ENCODE results near the gene AATK. TPM values are rescaled to one million over a fixed set of nuclear protein-coding genes. Genes with fewer than 3 reads are reported as not detected.

AATK gene
- total and polyA plus RNA-seq, 2 of the 13 experiments (the other 11 are each of a cell fraction or from before 2014, with no cell fraction given), result 2.9 to 8.4 TPM

DNA sequence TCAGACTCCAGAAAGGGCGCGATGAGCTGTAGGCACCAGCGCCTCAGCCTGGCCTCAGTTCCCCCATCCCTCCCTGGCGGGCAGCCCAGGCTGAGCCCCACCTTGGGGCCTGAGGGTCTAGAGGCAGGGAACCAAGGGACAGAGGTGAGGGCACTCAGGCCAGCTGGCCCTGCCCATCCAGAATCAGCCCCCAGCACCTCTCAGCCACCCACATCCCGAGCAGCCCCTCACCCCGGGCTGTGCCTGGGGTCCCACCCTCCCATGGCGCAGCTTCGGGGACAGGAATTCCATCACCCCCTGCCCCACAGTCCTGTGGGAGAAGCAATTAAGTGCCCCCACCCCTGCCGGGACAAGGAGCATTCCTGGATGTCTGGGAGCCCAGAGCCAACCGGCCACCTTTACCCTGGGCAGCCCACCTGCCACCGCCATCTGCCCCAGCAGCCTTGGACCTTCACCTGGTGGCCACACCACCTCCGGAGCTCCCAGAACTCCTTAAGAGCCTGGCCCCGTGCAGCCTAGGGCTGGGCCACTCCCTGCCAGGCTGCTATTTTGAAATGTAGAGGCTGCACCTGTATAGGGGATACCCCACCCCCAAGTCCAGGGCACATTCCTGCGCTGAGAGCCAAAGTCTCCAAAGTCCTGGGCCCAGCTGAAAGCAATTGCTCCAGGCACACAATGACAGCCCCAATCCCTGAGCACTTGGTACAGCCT lies 34.4 kb downstream of the AATK start (continued):
- TF ChIP-seq SKIL (CRISPR knock-in tag; IDR thresholded peaks at IDR 0.05; ENCODE audit: borderline replicate concordance) (no peak), CC2D1A (CRISPR knock-in tag; IDR thresholded peaks at IDR 0.05) (no peak), HNF4G (IDR thresholded peaks at IDR 0.05; ENCODE audit: borderline replicate concordance, low read depth, low read length) (peak; percentile 82; the same call in 1 of the 2 replicates), HNF4G (CRISPR knock-in tag; IDR thresholded peaks at IDR 0.05; ENCODE audit: borderline replicate concordance, low read depth) (no peak), EZH2 (conservative IDR thresholded peaks at IDR 0.05; ENCODE audit: low read depth, low read length) (no peak), ZNF776 (CRISPR knock-in tag; IDR thresholded peaks at IDR 0.05) (no peak), ZNF253 (CRISPR knock-in tag; IDR thresholded peaks at IDR 0.05; ENCODE audit: borderline replicate concordance) (no peak), SMC3 (IDR thresholded peaks at IDR 0.05; ENCODE audit: low read length) (no peak), TEAD3 (CRISPR knock-in tag; optimal IDR thresholded peaks at IDR 0.05; ENCODE audit: borderline replicate concordance) (peak; percentile 45), ZGPAT (CRISPR knock-in tag; IDR thresholded peaks at IDR 0.05) (no peak), KMT2B (CRISPR knock-in tag; IDR thresholded peaks at IDR 0.05) (no peak), NFE2L1 (CRISPR knock-in tag; IDR thresholded peaks at IDR 0.05; ENCODE audit: borderline replicate concordance) (no peak), RORA (CRISPR knock-in tag; IDR thresholded peaks at IDR 0.05) (no peak), ZNF510 (CRISPR knock-in tag; IDR thresholded peaks at IDR 0.05; ENCODE audit: low read depth) (no peak), ZNF570 (CRISPR knock-in tag; IDR thresholded peaks at IDR 0.05; ENCODE audit: borderline replicate concordance) (no peak)
- TF ChIP-seq, protein P1, sequence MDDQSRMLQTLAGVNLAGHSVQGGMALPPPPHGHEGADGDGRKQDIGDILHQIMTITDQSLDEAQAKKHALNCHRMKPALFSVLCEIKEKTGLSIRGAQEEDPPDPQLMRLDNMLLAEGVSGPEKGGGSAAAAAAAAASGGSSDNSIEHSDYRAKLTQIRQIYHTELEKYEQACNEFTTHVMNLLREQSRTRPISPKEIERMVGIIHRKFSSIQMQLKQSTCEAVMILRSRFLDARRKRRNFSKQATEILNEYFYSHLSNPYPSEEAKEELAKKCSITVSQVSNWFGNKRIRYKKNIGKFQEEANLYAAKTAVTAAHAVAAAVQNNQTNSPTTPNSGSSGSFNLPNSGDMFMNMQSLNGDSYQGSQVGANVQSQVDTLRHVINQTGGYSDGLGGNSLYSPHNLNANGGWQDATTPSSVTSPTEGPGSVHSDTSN (CRISPR knock-in tag; IDR thresholded peaks at IDR 0.05; ENCODE audit: borderline replicate concordance), result no peak
- TF ChIP-seq, protein P2, sequence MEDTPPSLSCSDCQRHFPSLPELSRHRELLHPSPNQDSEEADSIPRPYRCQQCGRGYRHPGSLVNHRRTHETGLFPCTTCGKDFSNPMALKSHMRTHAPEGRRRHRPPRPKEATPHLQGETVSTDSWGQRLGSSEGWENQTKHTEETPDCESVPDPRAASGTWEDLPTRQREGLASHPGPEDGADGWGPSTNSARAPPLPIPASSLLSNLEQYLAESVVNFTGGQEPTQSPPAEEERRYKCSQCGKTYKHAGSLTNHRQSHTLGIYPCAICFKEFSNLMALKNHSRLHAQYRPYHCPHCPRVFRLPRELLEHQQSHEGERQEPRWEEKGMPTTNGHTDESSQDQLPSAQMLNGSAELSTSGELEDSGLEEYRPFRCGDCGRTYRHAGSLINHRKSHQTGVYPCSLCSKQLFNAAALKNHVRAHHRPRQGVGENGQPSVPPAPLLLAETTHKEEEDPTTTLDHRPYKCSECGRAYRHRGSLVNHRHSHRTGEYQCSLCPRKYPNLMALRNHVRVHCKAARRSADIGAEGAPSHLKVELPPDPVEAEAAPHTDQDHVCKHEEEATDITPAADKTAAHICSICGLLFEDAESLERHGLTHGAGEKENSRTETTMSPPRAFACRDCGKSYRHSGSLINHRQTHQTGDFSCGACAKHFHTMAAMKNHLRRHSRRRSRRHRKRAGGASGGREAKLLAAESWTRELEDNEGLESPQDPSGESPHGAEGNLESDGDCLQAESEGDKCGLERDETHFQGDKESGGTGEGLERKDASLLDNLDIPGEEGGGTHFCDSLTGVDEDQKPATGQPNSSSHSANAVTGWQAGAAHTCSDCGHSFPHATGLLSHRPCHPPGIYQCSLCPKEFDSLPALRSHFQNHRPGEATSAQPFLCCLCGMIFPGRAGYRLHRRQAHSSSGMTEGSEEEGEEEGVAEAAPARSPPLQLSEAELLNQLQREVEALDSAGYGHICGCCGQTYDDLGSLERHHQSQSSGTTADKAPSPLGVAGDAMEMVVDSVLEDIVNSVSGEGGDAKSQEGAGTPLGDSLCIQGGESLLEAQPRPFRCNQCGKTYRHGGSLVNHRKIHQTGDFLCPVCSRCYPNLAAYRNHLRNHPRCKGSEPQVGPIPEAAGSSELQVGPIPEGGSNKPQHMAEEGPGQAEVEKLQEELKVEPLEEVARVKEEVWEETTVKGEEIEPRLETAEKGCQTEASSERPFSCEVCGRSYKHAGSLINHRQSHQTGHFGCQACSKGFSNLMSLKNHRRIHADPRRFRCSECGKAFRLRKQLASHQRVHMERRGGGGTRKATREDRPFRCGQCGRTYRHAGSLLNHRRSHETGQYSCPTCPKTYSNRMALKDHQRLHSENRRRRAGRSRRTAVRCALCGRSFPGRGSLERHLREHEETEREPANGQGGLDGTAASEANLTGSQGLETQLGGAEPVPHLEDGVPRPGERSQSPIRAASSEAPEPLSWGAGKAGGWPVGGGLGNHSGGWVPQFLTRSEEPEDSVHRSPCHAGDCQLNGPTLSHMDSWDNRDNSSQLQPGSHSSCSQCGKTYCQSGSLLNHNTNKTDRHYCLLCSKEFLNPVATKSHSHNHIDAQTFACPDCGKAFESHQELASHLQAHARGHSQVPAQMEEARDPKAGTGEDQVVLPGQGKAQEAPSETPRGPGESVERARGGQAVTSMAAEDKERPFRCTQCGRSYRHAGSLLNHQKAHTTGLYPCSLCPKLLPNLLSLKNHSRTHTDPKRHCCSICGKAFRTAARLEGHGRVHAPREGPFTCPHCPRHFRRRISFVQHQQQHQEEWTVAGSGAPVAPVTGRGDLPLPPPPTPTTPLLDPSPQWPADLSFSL (CRISPR knock-in tag; IDR thresholded peaks at IDR 0.05), result 0 out of 2 replicates have a peak, but pooled peaks have one; percentile 8

Measured in HepG2 (cell line).